Ishikawa (cell line): ENCODE results near the gene KCNN3.

Source experiments
- CEBPB ChIP-seq: IDR thresholded peaks from 2 replicates; pipeline ENCODE4 v1.6.1; 2012
- CREB1 ChIP-seq: IDR thresholded peaks from 2 replicates; pipeline ENCODE4 v1.6.1; 2012; ENCODE audit warnings: low read depth
- EGR1 ChIP-seq: IDR thresholded peaks from 2 replicates; pipeline ENCODE4 v1.6.1; 2012
- EP300 ChIP-seq: IDR thresholded peaks from 2 replicates; pipeline ENCODE4 v1.6.1; 2012; ENCODE audit warnings: borderline replicate concordance
- MAX ChIP-seq: IDR thresholded peaks from 2 replicates; pipeline ENCODE4 v1.6.1; 2012
- RAD21 ChIP-seq: IDR thresholded peaks from 2 replicates; pipeline ENCODE4 v1.6.1; 2012; ENCODE audit warnings: low read depth
- REST ChIP-seq: IDR thresholded peaks from 2 replicates; pipeline ENCODE4 v1.6.1; 2012; ENCODE audit warnings: low read depth, mild to moderate bottlenecking
- YY1 ChIP-seq: IDR thresholded peaks from 2 replicates; pipeline ENCODE4 v1.6.1; 2012; ENCODE audit warnings: low read depth

DNA sequence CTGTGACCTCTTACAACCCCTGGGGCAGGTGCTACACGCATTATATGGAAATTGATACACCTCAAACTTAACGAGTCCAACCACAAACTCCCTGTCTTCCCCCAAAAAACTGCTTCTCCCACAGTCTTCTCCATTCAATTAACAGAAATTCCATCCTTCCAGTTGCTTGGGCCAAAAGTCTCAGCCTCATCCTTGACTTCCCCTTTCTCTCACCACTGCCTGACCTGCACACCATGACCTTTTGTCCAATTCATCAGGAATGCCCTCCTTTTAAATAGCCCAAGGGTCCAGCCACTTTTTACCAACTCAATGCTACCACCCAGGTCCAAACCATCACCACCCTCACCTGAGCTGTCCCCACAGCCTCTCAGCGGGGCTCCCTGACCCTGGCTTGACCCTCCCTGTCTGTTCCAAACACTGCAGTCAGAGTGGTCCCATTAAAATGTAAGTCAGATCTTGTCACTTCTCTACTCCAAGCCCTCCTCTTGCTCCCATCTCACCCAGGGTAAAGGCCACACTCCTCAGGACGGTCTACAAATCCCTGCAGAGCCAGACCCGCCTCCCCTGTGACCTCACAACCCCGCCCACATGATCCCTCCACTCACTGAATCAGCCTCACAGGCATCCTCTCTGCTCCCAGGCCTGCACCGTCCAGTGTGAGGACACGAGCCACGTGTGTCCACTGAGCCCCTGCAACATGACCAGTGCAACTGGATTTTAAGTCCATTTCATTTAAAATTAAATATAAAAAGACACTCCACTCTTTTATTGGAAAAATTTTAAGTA, 18.5 kb downstream of the KCNN3 start:
- TF ChIP-seq MAX = no peak
- no peak for TF ChIP-seq CREB1
- no peak for TF ChIP-seq REST
- TF ChIP-seq YY1 = no peak
- TF ChIP-seq EP300 = no peak
- no peak for TF ChIP-seq EGR1
- no peak for TF ChIP-seq CEBPB
- no peak for TF ChIP-seq RAD21
